Fibroblast of lung (primary cell): Measurements from ENCODE around the gene CCDC57.

Experiments
- EZH2 ChIP-seq: IDR thresholded peaks from 2 replicates; pipeline ENCODE4 v1.5.1; 2012; ENCODE audit warnings: low read length, control low read depth, mild to moderate bottlenecking; ENCODE audit errors: missing control alignments
- TF ChIP-seq, protein P1 (sequence below), 2 donors: IDR thresholded peaks in 1 of 2; conservative IDR thresholded peaks in 1 of 2; 1 replicate in 1 of 2; 2 replicates in 1 of 2; pipeline ENCODE4 v1.5.1; 2011 to 2012; ENCODE audit warnings: low read length in 2 of 2, control low read depth in 1 of 2, inconsistent platforms in 1 of 2, low read depth in 1 of 2, mild to moderate bottlenecking in 1 of 2

GRCh38 chr17:82055023-82055964 lies 157.3 kb downstream of the CCDC57 start:
- TF ChIP-seq, protein P1, sequence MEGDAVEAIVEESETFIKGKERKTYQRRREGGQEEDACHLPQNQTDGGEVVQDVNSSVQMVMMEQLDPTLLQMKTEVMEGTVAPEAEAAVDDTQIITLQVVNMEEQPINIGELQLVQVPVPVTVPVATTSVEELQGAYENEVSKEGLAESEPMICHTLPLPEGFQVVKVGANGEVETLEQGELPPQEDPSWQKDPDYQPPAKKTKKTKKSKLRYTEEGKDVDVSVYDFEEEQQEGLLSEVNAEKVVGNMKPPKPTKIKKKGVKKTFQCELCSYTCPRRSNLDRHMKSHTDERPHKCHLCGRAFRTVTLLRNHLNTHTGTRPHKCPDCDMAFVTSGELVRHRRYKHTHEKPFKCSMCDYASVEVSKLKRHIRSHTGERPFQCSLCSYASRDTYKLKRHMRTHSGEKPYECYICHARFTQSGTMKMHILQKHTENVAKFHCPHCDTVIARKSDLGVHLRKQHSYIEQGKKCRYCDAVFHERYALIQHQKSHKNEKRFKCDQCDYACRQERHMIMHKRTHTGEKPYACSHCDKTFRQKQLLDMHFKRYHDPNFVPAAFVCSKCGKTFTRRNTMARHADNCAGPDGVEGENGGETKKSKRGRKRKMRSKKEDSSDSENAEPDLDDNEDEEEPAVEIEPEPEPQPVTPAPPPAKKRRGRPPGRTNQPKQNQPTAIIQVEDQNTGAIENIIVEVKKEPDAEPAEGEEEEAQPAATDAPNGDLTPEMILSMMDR (conservative IDR thresholded peaks at IDR 0.05 in 1 of 2, IDR thresholded peaks at IDR 0.05 in 1 of 2; ENCODE audit: low read depth in 1 of 2, low read length in 2 of 2), result no peak
- no peak for TF ChIP-seq EZH2
